RWPE2 (cell line): ENCODE measurements around the gene TTLL1.

Experiments used
- ATAC-seq: fragments of 200-7000 bp; cut with Tn5 transposase; 3 replicates; pipeline ENCODE4 v1.9.1; 2021; ENCODE audit warnings: low read depth
- DNase-seq: peaks from one replicate; pipeline ENCODE4 v3.0.0-alpha.2; 2020; ENCODE audit warnings: low spot score
- H3K27ac ChIP-seq: fragments of 450-650 bp; 2 replicates; pipeline ENCODE4 v1.5.1; 2017; ENCODE audit warnings: mild to moderate bottlenecking; ENCODE audit not compliant: poor library complexity, severe bottlenecking
- H3K27me3 ChIP-seq: fragments of 250-450 bp; sonication (Bioruptor Pico); 2 replicates; pipeline ENCODE4 v1.5.1; 2021; ENCODE audit warnings: mild to moderate bottlenecking, moderate library complexity; ENCODE audit not compliant: insufficient read depth, poor library complexity, severe bottlenecking
- H3K36me3 ChIP-seq: fragments of 250-450 bp; sonication (Bioruptor Pico); 2 replicates; pipeline ENCODE4 v1.5.1; 2020; ENCODE audit warnings: low read depth, mild to moderate bottlenecking, moderate library complexity
- H3K4me1 ChIP-seq: fragments of 250-450 bp; sonication (Bioruptor Pico); 2 replicates; pipeline ENCODE4 v1.5.1; 2021; ENCODE audit warnings: mild to moderate bottlenecking, moderate library complexity; ENCODE audit not compliant: insufficient read depth, poor library complexity, severe bottlenecking
- H3K4me3 ChIP-seq: fragments of 250-450 bp; sonication (Bioruptor Pico); 2 replicates; pipeline ENCODE4 v1.5.1; 2021; ENCODE audit warnings: mild to moderate bottlenecking, moderate library complexity; ENCODE audit not compliant: severe bottlenecking
- H3K9me3 ChIP-seq: fragments of 250-450 bp; sonication (Bioruptor Pico); 2 replicates; pipeline ENCODE4 v1.5.1; 2021; ENCODE audit warnings: mild to moderate bottlenecking, moderate library complexity; ENCODE audit not compliant: severe bottlenecking
- TF ChIP-seq, protein P1 (sequence below): fragments of 450-650 bp; IDR thresholded peaks from one replicate; pipeline ENCODE4 v1.5.1; 2017; ENCODE audit warnings: mild to moderate bottlenecking, moderate library complexity; ENCODE audit not compliant: poor library complexity, severe bottlenecking

TTLL1 gene

DNA sequence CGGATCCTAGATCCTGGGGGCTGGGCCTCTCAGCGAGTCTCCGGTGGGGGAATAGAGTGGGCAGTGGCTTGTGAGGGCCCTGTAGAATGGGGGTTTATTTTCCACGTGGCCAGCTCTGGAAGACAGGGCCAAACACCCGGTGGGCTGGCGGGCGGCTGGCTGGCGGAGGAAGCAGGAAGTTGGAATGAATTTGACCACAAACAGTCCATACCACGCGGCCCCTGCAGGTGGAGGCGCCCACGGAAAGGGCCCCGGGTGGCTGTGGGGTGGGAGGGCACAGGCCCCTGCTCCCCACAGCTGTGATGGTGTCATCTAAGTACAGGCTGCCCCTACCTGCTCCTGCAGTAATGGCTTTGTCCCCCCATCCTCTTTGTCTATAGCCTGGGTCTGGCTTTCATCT, 38.9 kb upstream of the TTLL1 start:
- H3K9me3 ChIP-seq = no peaks in the 10 kb centered on the region
- DNase-seq (no peak), ATAC-seq (no peak)
- TF ChIP-seq, protein P1, sequence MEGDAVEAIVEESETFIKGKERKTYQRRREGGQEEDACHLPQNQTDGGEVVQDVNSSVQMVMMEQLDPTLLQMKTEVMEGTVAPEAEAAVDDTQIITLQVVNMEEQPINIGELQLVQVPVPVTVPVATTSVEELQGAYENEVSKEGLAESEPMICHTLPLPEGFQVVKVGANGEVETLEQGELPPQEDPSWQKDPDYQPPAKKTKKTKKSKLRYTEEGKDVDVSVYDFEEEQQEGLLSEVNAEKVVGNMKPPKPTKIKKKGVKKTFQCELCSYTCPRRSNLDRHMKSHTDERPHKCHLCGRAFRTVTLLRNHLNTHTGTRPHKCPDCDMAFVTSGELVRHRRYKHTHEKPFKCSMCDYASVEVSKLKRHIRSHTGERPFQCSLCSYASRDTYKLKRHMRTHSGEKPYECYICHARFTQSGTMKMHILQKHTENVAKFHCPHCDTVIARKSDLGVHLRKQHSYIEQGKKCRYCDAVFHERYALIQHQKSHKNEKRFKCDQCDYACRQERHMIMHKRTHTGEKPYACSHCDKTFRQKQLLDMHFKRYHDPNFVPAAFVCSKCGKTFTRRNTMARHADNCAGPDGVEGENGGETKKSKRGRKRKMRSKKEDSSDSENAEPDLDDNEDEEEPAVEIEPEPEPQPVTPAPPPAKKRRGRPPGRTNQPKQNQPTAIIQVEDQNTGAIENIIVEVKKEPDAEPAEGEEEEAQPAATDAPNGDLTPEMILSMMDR = no peak
- H3K4me1 ChIP-seq = peaks cover 20% of the 10 kb centered on the region
- H3K4me3 ChIP-seq = peak overlapping the region; percentile 24
- no peaks in the 10 kb centered on the region for H3K27me3 ChIP-seq
- peak overlapping the region; percentile 89 for H3K27ac ChIP-seq
- peaks cover 8% of the 10 kb centered on the region for H3K36me3 ChIP-seq

DNA sequence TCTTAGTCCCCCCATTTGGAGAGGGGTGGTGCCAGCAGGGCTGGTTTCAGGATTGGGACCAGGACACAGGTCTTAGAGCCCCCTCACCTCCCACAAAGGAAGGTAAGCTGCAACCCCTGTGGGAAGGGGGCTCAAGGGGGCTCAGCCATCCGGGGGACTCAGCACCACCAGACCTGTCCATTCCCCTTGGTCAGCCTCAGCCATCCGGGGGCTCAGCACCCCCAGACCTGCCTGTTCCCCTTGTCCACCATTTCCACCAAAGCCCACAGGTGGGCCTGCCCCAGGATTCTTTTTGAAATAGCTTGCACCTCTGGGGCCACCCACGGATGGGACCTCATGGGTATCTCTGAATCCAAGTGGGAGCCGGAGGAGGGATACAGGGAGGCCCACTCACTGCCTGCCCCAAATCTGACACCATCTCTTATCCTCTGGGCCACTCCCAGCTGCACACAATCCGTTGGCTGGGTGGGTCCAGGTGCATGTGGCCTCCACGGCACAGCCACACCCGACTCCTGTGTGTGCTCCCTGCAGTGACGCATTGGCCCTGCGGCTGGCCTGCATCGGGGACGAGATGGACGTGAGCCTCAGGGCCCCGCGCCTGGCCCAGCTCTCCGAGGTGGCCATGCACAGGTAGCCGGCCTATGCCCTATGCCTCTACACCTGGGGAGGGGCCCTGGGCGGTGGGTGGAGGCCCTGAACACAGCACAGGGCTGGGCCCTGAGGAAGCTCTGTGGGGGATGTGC, 38.1 kb upstream of the TTLL1 start:
- no peaks in the 10 kb centered on the region for H3K9me3 ChIP-seq
- peak overlapping the region; percentile 89 for H3K27ac ChIP-seq
- TF ChIP-seq, protein P1 = no peak
- no peaks in the 10 kb centered on the region for H3K27me3 ChIP-seq
- H3K4me1 ChIP-seq = peaks cover 20% of the 10 kb centered on the region
- peaks cover 4% of the 10 kb centered on the region; the same call in 1 of the 2 replicates for H3K36me3 ChIP-seq
- DNase-seq (peak; percentile 87), ATAC-seq (peak; percentile 77)
- peak overlapping the region; percentile 24 for H3K4me3 ChIP-seq

DNA sequence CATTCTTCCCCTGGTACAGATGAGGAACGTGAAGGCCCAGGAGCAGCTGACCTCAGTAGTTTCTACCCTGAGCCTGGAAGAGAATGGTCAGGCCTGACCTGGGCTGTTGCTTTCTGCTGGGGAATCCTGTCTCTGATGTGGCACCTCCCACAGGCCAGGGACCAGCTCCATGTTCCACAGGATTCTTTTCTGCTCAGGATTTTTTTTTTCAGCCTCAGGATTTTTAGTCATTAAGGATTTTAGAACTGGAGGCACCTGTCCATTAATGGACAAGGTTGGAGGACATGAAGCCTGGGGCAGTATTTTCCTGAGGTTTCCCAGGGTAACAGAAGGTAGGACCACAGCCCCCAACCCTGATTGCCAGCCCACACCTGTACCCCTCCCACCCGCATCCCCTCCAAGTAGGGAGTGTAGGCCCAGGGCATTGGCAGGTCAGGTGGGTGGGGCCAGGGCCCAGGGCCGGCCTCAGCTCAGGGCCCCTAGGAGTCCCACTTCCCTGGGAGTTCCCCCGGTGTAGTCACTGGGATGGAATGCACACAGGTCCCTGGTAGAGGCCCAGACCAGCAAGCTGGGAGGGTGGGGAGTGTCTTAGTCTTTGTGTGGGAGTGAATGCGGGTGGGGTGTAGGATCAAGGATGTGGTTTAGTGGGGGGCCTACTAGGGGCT, 37.4 kb upstream of the TTLL1 start:
- Histone ChIP-seq H3K36me3 (peaks cover 4% of the 10 kb centered on the region; the same call in 1 of the 2 replicates), H3K27me3 (no peaks in the 10 kb centered on the region), H3K4me1 (peaks cover 20% of the 10 kb centered on the region), H3K4me3 (no peak overlapping the region), H3K9me3 (no peaks in the 10 kb centered on the region), H3K27ac (peak overlapping the region; percentile 89)
- DNase-seq (peak; percentile 91), ATAC-seq (peak; percentile 94)
- TF ChIP-seq, protein P1 = no peak

GRCh38 chr22:43118953-43119458, 29.8 kb upstream of the TTLL1 start:
- H3K9me3 ChIP-seq = no peaks in the 10 kb centered on the region
- no peaks in the 10 kb centered on the region for H3K27me3 ChIP-seq
- H3K4me1 ChIP-seq = no peaks in the 10 kb centered on the region
- no peak overlapping the region for H3K27ac ChIP-seq
- no peak for DNase-seq
- TF ChIP-seq, protein P1 = no peak
- no peak for ATAC-seq
- no peak overlapping the region for H3K4me3 ChIP-seq
- no peaks in the 10 kb centered on the region for H3K36me3 ChIP-seq
